WERI-Rb-1 (cell line): ENCODE measurements around the gene HIVEP3.
A peak's percentile ranks its signal among the peaks of the same experiment; 100 is the strongest.

Source experiments
- DNase-seq: peaks from one replicate; pipeline ENCODE4 v3.0.0-alpha.2; 2020
- H3K27ac ChIP-seq: fragments of 250-450 bp; sonication (Bioruptor Pico); 2 replicates; pipeline ENCODE4 v1.5.1; 2020; ENCODE audit warnings: mild to moderate bottlenecking, moderate library complexity
- H3K27me3 ChIP-seq: fragments of 250-450 bp; sonication (Bioruptor Pico); 2 replicates; pipeline ENCODE4 v1.5.1; 2021; ENCODE audit warnings: mild to moderate bottlenecking, low read depth, moderate library complexity; ENCODE audit not compliant: insufficient read depth, severe bottlenecking
- H3K36me3 ChIP-seq: fragments of 250-450 bp; sonication (Bioruptor Pico); 2 replicates; pipeline ENCODE4 v1.5.1; 2020; ENCODE audit warnings: mild to moderate bottlenecking, moderate library complexity
- H3K4me3 ChIP-seq: 2 replicates; pipeline ENCODE4 v1.5.1; 2011; ENCODE audit warnings: low read depth, mild to moderate bottlenecking, control low read depth, low read length
- H3K9me3 ChIP-seq: fragments of 250-450 bp; sonication (Bioruptor Pico); 2 replicates; pipeline ENCODE4 v1.5.1; 2021; ENCODE audit warnings: mild to moderate bottlenecking, moderate library complexity; ENCODE audit not compliant: severe bottlenecking
- CTCF ChIP-seq: IDR thresholded peaks from 2 replicates; pipeline ENCODE4 v1.5.1; 2011; ENCODE audit warnings: low read depth, mild to moderate bottlenecking, control low read depth, inconsistent platforms, low read length

The HIVEP3 gene

GRCh38 chr1:41498391-41498790 is 420.3 kb downstream of the HIVEP3 start:
- H3K27ac ChIP-seq: no peak overlapping the region
- no peak for DNase-seq
- no peaks in the 10 kb centered on the region for H3K36me3 ChIP-seq
- no peak overlapping the region for H3K4me3 ChIP-seq
- no peaks in the 10 kb centered on the region for H3K27me3 ChIP-seq
- H3K9me3 ChIP-seq: no peaks in the 10 kb centered on the region
- TF ChIP-seq CTCF: no peak

- H3K9me3 ChIP-seq: no peaks in the 10 kb centered on the region
- H3K27ac ChIP-seq: no peak overlapping the region
- TF ChIP-seq CTCF: no peak
- DNase-seq: no peak
- H3K27me3 ChIP-seq: no peaks in the 10 kb centered on the region
- H3K36me3 ChIP-seq: no peaks in the 10 kb centered on the region
- H3K4me3 ChIP-seq: no peak overlapping the region
These were observed 421.2 kb downstream of the HIVEP3 start for GRCh38 chr1:41497461-41498030.

- no peaks in the 10 kb centered on the region for H3K27me3 ChIP-seq
- no peak overlapping the region for H3K27ac ChIP-seq
- no peak overlapping the region for H3K4me3 ChIP-seq
- H3K36me3 ChIP-seq: no peaks in the 10 kb centered on the region
- H3K9me3 ChIP-seq: no peaks in the 10 kb centered on the region
- DNase-seq: no peak
- TF ChIP-seq CTCF: no peak
These were observed 421.7 kb downstream of the HIVEP3 start for GRCh38 chr1:41497056-41497440.

- no peaks in the 10 kb centered on the region for H3K27me3 ChIP-seq
- no peak overlapping the region for H3K4me3 ChIP-seq
- no peak for TF ChIP-seq CTCF
- H3K36me3 ChIP-seq: no peaks in the 10 kb centered on the region
- H3K9me3 ChIP-seq: no peaks in the 10 kb centered on the region
- no peak for DNase-seq
- no peak overlapping the region for H3K27ac ChIP-seq
These were observed 422.4 kb downstream of the HIVEP3 start for GRCh38 chr1:41496080-41497055.

GRCh38 chr1:41495210-41495948 is 423.3 kb downstream of the HIVEP3 start:
- Histone ChIP-seq H3K27me3 (no peaks in the 10 kb centered on the region), H3K9me3 (no peaks in the 10 kb centered on the region), H3K36me3 (no peaks in the 10 kb centered on the region), H3K27ac (no peak overlapping the region), H3K4me3 (no peak overlapping the region)
- DNase-seq: no peak
- peak; percentile 44 for TF ChIP-seq CTCF
